Measurements from ENCODE around the gene INPP4B. TPM values are rescaled to one million over a fixed set of nuclear protein-coding genes. Genes with fewer than 3 reads are reported as not detected.
A peak's percentile ranks its signal among the peaks of the same experiment; 100 is the strongest.

INPP4B gene
- total and polyA plus RNA-seq, 2 donors (not counting 1 experiment from before 2014, with no cell fraction given): 19.7 to 22.2 TPM

- Histone ChIP-seq H2AFZ (ENCODE audit: low read length) (no peak overlapping the region), H3K79me2 (ENCODE audit: control insufficient read depth, insufficient read depth, low read length) (no peaks in the 10 kb centered on the region), H3K4me3 (replicated peaks in 1 of 4; ENCODE audit: control extremely low read depth in 1 of 4, insufficient read depth in 1 of 4, low read depth in 3 of 4, low read length in 4 of 4) (no peak overlapping the region), H3K9ac (ENCODE audit: insufficient read depth, low read length) (no peak overlapping the region), H3K27ac (ENCODE audit: insufficient read depth, low read length) (peak overlapping the region; percentile 60), H3K9me3 (ENCODE audit: control insufficient read depth, insufficient read depth, low read depth, low read length) (no peaks in the 10 kb centered on the region), H3K4me2 (ENCODE audit: extremely low read depth, insufficient read depth, low read length) (no peak overlapping the region), H3K36me3 (ENCODE audit: control insufficient read depth, insufficient read depth, low read length) (no peaks in the 10 kb centered on the region), H3K27me3 (ENCODE audit: control insufficient read depth, insufficient read depth, low read length) (no peaks in the 10 kb centered on the region), H4K20me1 (ENCODE audit: control insufficient read depth, extremely low read depth, insufficient read depth, low read length) (no peaks in the 10 kb centered on the region), H3K4me1 (ENCODE audit: control insufficient read depth, extremely low read depth, insufficient read depth, low read length) (peaks cover 3% of the 10 kb centered on the region)
- TF ChIP-seq EZH2 (IDR thresholded peaks at IDR 0.05; ENCODE audit: low read length, missing control alignments): no peak
- TF ChIP-seq, protein P1, sequence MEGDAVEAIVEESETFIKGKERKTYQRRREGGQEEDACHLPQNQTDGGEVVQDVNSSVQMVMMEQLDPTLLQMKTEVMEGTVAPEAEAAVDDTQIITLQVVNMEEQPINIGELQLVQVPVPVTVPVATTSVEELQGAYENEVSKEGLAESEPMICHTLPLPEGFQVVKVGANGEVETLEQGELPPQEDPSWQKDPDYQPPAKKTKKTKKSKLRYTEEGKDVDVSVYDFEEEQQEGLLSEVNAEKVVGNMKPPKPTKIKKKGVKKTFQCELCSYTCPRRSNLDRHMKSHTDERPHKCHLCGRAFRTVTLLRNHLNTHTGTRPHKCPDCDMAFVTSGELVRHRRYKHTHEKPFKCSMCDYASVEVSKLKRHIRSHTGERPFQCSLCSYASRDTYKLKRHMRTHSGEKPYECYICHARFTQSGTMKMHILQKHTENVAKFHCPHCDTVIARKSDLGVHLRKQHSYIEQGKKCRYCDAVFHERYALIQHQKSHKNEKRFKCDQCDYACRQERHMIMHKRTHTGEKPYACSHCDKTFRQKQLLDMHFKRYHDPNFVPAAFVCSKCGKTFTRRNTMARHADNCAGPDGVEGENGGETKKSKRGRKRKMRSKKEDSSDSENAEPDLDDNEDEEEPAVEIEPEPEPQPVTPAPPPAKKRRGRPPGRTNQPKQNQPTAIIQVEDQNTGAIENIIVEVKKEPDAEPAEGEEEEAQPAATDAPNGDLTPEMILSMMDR (conservative IDR thresholded peaks at IDR 0.05 in 1 of 2, IDR thresholded peaks at IDR 0.05 in 1 of 2; ENCODE audit: low read depth in 1 of 2, low read length in 2 of 2): no peak
- DNase-seq (ENCODE audit: low read depth in 2 of 2): peak; percentile 68 to 80
Observed at GRCh38 chr4:142248946-142249345, 597.2 kb downstream of the INPP4B start.

DNA sequence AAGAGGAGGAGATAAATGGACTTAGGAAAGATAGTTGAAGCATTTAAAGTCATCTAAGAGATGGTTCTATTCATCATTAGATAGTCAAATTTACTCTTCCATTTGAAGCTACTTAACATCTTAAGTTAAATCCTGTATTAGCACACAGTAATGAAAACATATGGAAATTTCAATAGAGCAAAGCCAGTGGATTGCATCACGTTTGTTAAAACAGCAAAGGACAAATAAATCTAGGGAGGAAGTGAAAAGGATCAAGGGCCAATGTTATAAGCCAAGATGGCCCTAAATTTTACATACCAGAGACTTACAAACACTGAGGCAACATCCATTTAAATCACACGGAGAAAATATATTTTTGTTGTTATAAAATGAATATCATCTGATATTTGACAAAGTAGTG is 602.8 kb downstream of the INPP4B start:
- Histone ChIP-seq H3K79me2 (ENCODE audit: control insufficient read depth, insufficient read depth, low read length) (no peaks in the 10 kb centered on the region), H3K4me3 (replicated peaks in 1 of 4; ENCODE audit: control extremely low read depth in 1 of 4, insufficient read depth in 1 of 4, low read depth in 3 of 4, low read length in 4 of 4) (no peak overlapping the region), H3K27ac (ENCODE audit: insufficient read depth, low read length) (no peak overlapping the region), H3K27me3 (ENCODE audit: control insufficient read depth, insufficient read depth, low read length) (no peaks in the 10 kb centered on the region), H4K20me1 (ENCODE audit: control insufficient read depth, extremely low read depth, insufficient read depth, low read length) (no peaks in the 10 kb centered on the region), H3K9me3 (ENCODE audit: control insufficient read depth, insufficient read depth, low read depth, low read length) (no peaks in the 10 kb centered on the region), H3K9ac (ENCODE audit: insufficient read depth, low read length) (no peak overlapping the region), H3K4me1 (ENCODE audit: control insufficient read depth, extremely low read depth, insufficient read depth, low read length) (peaks cover 2% of the 10 kb centered on the region), H3K36me3 (ENCODE audit: control insufficient read depth, insufficient read depth, low read length) (no peaks in the 10 kb centered on the region), H2AFZ (ENCODE audit: low read length) (no peak overlapping the region), H3K4me2 (ENCODE audit: extremely low read depth, insufficient read depth, low read length) (no peak overlapping the region)
- DNase-seq (ENCODE audit: low read depth in 2 of 2): peak in 1 of 2 donors; percentile 62
- TF ChIP-seq, protein P1 (conservative IDR thresholded peaks at IDR 0.05 in 1 of 2, IDR thresholded peaks at IDR 0.05 in 1 of 2; ENCODE audit: low read depth in 1 of 2, low read length in 2 of 2): no peak
- TF ChIP-seq EZH2 (IDR thresholded peaks at IDR 0.05; ENCODE audit: low read length, missing control alignments): no peak

GRCh38 chr4:142242156-142242555 is 603.9 kb downstream of the INPP4B start:
- DNase-seq (ENCODE audit: low read depth in 2 of 2): no peak
- H3K4me2 ChIP-seq (ENCODE audit: extremely low read depth, insufficient read depth, low read length): no peak overlapping the region

More at GRCh38 chr4:142242156-142242555, 603.9 kb downstream of the INPP4B start:
- Histone ChIP-seq H3K79me2 (ENCODE audit: control insufficient read depth, insufficient read depth, low read length) (no peaks in the 10 kb centered on the region), H3K9me3 (ENCODE audit: control insufficient read depth, insufficient read depth, low read depth, low read length) (no peaks in the 10 kb centered on the region), H3K27me3 (ENCODE audit: control insufficient read depth, insufficient read depth, low read length) (no peaks in the 10 kb centered on the region), H3K27ac (ENCODE audit: insufficient read depth, low read length) (no peak overlapping the region), H2AFZ (ENCODE audit: low read length) (no peak overlapping the region), H3K4me1 (ENCODE audit: control insufficient read depth, extremely low read depth, insufficient read depth, low read length) (peaks cover 3% of the 10 kb centered on the region), H4K20me1 (ENCODE audit: control insufficient read depth, extremely low read depth, insufficient read depth, low read length) (no peaks in the 10 kb centered on the region), H3K9ac (ENCODE audit: insufficient read depth, low read length) (no peak overlapping the region), H3K36me3 (ENCODE audit: control insufficient read depth, insufficient read depth, low read length) (no peaks in the 10 kb centered on the region), H3K4me3 (replicated peaks in 1 of 4; ENCODE audit: control extremely low read depth in 1 of 4, insufficient read depth in 1 of 4, low read depth in 3 of 4, low read length in 4 of 4) (no peak overlapping the region)
- TF ChIP-seq, protein P1 (conservative IDR thresholded peaks at IDR 0.05 in 1 of 2, IDR thresholded peaks at IDR 0.05 in 1 of 2; ENCODE audit: low read depth in 1 of 2, low read length in 2 of 2): no peak
- no peak for TF ChIP-seq EZH2 (IDR thresholded peaks at IDR 0.05; ENCODE audit: low read length, missing control alignments)

Measured in fibroblast of lung (primary cell).